ENCODE results near the gene SERINC5. TPM values are rescaled to one million over a fixed set of nuclear protein-coding genes. Genes with fewer than 3 reads are reported as not detected.
"Not testable (repeated sequence)": the region's sequence is repeated elsewhere in the genome, so short reads cannot be mapped to it uniquely, and the experiment has no call there.

Gene SERINC5
- total and polyA plus RNA-seq, 12 donors = 14.4 to 258 (median 88.0) TPM

GRCh38 chr5:80282054-80282453 is 26.2 kb upstream of the SERINC5 start:
- 49 to 74% (median 67%) methylated on average over 3 of the region's 3 CpGs for WGBS, 4 donors
- peak in 4 of 7 donors; percentile 32 to 48 (median 37) for DNase-seq

GRCh38 chr5:80277191-80277590 is 21.3 kb upstream of the SERINC5 start:
- intact Hi-C loops (cut with DNase I) = loop anchor here in 1 of 2 donors (10.0 kb wide), 1 partner anchor 182 kb away; no protein-coding TSS in a partner anchor
- TF ChIP-seq POLR2A (IDR thresholded peaks at IDR 0.05) = no peak
- TF ChIP-seq CTCF (IDR thresholded peaks at IDR 0.05) = no peak
- Histone ChIP-seq H3K9me3 (replicated peaks in 1 of 3) (no peaks in the 10 kb centered on the region), H3K4me3 (no peak overlapping the region), H3K36me3 (replicated peaks in 1 of 2) (no peaks in the 10 kb centered on the region), H3K4me1 (replicated peaks in 1 of 2) (no peaks in the 10 kb centered on the region), H3K27me3 (no peaks in the 10 kb centered on the region), H3K27ac (no peak overlapping the region)
- 23 to 33% (median 27%) methylated on average over 2 of the region's 2 CpGs for WGBS, 4 donors
- no peak for DNase-seq

More at GRCh38 chr5:80282054-80282453, 26.2 kb upstream of the SERINC5 start:
- no peak for TF ChIP-seq POLR2A (IDR thresholded peaks at IDR 0.05)
- no peak for TF ChIP-seq CTCF (IDR thresholded peaks at IDR 0.05)
- H3K27ac ChIP-seq = no peak overlapping the region
- H3K36me3 ChIP-seq (replicated peaks in 1 of 2) = no peaks in the 10 kb centered on the region
- H3K4me3 ChIP-seq = no peak overlapping the region
- intact Hi-C loops (cut with DNase I) = no loop called here
- H3K4me1 ChIP-seq (replicated peaks in 1 of 2) = no peaks in the 10 kb centered on the region
- H3K27me3 ChIP-seq = no peaks in the 10 kb centered on the region
- peaks cover 0 to 4% (median 0%) of the 10 kb centered on the region in 3 donors for H3K9me3 ChIP-seq (replicated peaks in 1 of 3)

- H3K27ac ChIP-seq = no peak overlapping the region
- no peaks in the 10 kb centered on the region for H3K36me3 ChIP-seq (replicated peaks in 1 of 2)
- DNase-seq = no peak
- TF ChIP-seq POLR2A (IDR thresholded peaks at IDR 0.05) (no peak), CTCF (IDR thresholded peaks at IDR 0.05) (no peak)
- H3K4me3 ChIP-seq = no peak overlapping the region
- no peaks in the 10 kb centered on the region for H3K9me3 ChIP-seq (replicated peaks in 1 of 3)
- intact Hi-C loops (cut with DNase I) = loop anchor here in 1 of 2 donors (10.0 kb wide), 1 partner anchor 181 kb away; no protein-coding TSS in a partner anchor
- no peaks in the 10 kb centered on the region for H3K4me1 ChIP-seq (replicated peaks in 1 of 2)
- H3K27me3 ChIP-seq = no peaks in the 10 kb centered on the region
These were observed 20.3 kb upstream of the SERINC5 start for GRCh38 chr5:80276186-80276585.

- no peaks in the 10 kb centered on the region for H3K27me3 ChIP-seq
- no peaks in the 10 kb centered on the region for H3K36me3 ChIP-seq (replicated peaks in 1 of 2)
- no peak for TF ChIP-seq POLR2A (IDR thresholded peaks at IDR 0.05)
- peak in 5 of 6 experiments; percentile 22 to 42 (median 33) for TF ChIP-seq CTCF (IDR thresholded peaks at IDR 0.05)
- WGBS, 4 donors = 79 to 86% (median 82%) methylated on average over 2 of the region's 2 CpGs
- H3K4me1 ChIP-seq (replicated peaks in 1 of 2) = no peaks in the 10 kb centered on the region
- H3K9me3 ChIP-seq (replicated peaks in 1 of 3) = no peaks in the 10 kb centered on the region
- no peak overlapping the region for H3K27ac ChIP-seq
- H3K4me3 ChIP-seq = no peak overlapping the region
- peak in 1 of 7 donors; percentile 27 for DNase-seq
- intact Hi-C loops (cut with DNase I) = loop anchor here in 1 of 2 donors (10.0 kb wide), 1 partner anchor 181 kb away; no protein-coding TSS in a partner anchor
These were observed 19.5 kb upstream of the SERINC5 start for GRCh38 chr5:80275347-80275746.

- H3K27me3 ChIP-seq; H3K9me3 ChIP-seq (replicated peaks in 1 of 3); H3K4me1 ChIP-seq (replicated peaks in 1 of 2); H3K36me3 ChIP-seq (replicated peaks in 1 of 2); DNase-seq; H3K27ac ChIP-seq; H3K4me3 ChIP-seq: not testable (repeated sequence)
- intact Hi-C loops (cut with DNase I) = loop anchor here in 1 of 2 donors (10.0 kb wide), 1 partner anchor 176 kb away; no protein-coding TSS in a partner anchor
- WGBS, 4 donors = 77 to 91% (median 88%) methylated on average over 2 of the region's 2 CpGs
These were observed 14.7 kb upstream of the SERINC5 start for GRCh38 chr5:80270543-80270942.

Measured in adrenal gland (tissue), 12 donors.